ENCODE data around the gene LSG1.

- peak; percentile 87 to 93 for TF ChIP-seq CTCF (conservative IDR thresholded peaks at IDR 0.05 in 1 of 2, IDR thresholded peaks at IDR 0.05 in 1 of 2; ENCODE audit: low read depth in 1 of 2, low read length in 2 of 2)
- TF ChIP-seq EZH2 (IDR thresholded peaks at IDR 0.05; ENCODE audit: low read length, missing control alignments), result no peak
Measured at GRCh38 chr3:194682694-194683310, 10.8 kb upstream of the LSG1 start.
